Ecto neural progenitor cell (in vitro differentiated cells): ENCODE measurements around the gene NAV2.

Experiments
- DNase-seq: peaks from one replicate; pipeline ENCODE4 v3.0.0-alpha.2; 2018; ENCODE audit warnings: low spot score

NAV2 gene

GRCh38 chr11:19864141-19865140 is 151.8 kb downstream of the NAV2 start:
- no peak for DNase-seq

GRCh38 chr11:19866037-19866436 is 153.4 kb downstream of the NAV2 start:
- DNase-seq: no peak

DNA sequence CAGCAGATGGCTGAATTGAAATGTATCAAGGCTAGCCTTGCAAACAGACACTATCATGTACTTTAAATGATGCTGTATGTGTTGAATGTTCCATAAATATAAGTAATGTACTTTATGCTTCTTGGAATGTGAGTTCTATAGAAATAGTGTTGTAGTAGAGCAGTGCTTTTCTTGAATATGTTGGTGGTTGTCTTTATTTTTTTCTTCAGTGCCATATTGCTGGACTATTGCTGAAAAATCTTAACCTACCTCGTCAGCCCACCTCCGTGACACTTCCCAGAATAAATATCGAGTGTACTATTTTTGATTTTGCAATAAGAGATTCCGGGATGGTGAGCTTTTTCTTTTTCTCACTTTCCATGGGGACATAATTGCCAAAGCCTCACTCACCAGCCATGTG is 153.9 kb downstream of the NAV2 start:
- DNase-seq: no peak

DNA sequence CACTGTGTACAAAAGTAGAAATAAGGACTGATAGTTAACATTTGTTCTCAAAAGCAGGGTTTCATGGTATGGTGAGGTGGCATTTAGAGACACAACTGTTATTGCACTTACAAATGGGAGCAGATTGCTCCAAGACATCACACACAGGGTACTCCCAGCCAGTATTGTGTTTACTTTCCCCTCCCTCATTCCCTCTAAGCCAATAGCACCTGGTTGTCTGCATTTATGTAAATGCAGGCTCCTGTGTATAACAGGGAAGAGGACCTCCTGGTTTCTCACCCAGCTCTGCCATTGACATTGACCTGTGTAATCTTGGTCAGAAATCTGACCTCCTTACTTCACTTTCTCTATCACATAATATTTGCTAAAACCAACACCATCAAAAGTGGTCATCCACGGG is 154.4 kb downstream of the NAV2 start:
- DNase-seq: no peak

- DNase-seq: no peak
Observed at GRCh38 chr11:19868281-19868821, 155.7 kb downstream of the NAV2 start.

- DNase-seq: no peak
Observed at GRCh38 chr11:19868871-19869270, 156.2 kb downstream of the NAV2 start.

DNA sequence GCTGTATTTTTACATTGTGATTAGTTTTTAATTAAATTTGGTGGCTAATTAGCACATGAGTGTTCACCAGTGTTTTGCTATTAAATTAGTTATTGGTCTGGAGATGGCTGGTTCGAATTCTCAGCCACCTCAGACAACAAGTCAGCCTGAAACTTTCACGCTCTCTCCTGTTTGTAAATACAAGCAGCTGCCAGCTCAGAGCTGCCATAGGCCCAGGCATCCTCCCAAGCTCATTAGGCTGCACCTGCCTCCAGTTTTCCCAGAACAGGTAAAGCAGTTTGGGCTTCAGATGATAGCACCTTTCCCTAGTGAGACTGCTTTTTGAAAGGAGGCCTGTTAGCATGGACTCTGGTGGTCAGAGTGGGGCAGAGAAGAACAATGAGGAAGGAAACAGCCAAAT is 156.8 kb downstream of the NAV2 start:
- no peak for DNase-seq

DNA sequence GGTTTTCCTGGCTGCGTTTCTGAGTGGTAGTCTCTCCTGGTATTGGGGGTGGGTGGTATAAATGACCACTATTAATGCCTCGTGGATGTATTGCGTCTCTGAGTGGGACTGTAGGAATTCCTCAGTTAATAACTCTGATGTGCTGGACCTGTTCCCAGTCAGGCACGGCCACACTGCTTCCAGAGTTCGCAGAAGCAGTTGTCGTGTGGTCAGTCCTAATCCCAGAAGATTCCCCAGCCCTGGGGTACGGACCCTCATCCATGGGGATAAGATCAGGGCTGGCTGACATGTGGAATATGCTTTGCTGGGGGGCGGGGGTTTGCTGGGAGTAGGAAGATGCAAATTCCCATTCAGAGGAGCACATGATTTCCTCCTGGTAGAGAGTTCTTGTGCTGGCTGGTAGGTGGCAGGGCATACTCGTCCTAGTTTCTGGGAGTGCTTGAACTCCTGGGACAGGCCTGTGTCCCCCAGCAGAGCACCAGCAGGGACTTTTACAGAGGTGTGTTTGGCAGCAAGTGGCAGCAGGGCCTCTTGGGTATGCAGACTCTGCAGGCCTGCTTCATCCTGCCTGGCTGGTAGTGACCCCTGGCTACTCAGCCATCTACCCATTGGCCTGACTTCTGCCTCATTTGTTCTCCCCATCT is 157.4 kb downstream of the NAV2 start:
- no peak for DNase-seq

GRCh38 chr11:19871531-19871930 is 158.9 kb downstream of the NAV2 start:
- DNase-seq: no peak

DNA sequence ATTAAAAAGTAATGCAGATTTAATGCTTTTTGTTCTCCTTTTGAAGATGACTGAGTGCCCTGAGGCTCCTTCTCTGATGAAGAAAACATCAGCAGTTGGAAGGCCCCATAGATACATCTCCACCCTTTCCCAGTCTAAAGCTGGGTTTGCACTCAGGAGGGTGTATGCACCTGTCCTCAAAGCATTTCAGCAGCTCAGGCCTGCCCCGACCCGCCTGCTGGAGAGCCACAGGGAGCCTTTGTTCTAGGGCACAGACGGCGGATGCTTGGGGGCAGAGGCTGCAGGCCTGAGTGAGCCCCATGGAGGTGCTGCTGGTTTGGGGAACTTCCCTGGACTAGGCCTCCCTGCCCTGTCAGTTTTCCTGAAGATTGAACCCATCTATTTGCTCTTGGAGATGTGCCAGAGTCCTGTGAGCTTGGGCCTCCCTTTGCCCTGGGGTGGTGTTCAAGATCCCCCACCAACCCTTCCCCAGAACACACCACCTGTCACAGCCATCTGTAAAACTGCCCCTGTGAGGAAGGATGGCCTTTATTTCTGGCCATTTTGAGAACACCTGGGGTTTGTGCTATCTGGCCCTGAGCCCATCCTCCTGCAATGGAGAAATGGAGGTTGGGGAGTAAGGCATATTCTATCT is 160.0 kb downstream of the NAV2 start:
- no peak for DNase-seq

GRCh38 chr11:19873730-19874129 is 161.1 kb downstream of the NAV2 start:
- DNase-seq: no peak

- no peak for DNase-seq
Observed at GRCh38 chr11:19874266-19874665, 161.6 kb downstream of the NAV2 start.

- no peak for DNase-seq
Observed at GRCh38 chr11:19876750-19877149, 164.1 kb downstream of the NAV2 start.

DNA sequence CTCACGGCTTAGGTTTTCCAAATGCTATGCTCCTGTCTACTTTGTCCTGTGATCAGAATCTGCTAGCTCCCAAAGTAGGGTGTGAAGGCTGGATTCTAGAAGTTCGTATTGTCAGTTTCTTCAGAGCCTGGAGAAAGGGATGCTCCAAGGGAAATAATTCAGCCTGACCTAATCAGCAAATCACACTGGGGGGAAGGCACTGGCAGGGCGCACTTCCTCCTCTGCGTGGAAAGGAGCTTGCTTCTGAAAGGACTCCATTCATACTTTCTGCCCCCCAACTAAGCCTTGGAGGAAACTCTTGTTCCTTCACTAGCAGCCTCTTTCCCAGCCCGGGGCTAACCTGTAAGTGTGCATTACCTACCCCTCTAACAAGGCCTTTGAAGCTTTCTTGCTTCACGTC is 165.9 kb downstream of the NAV2 start:
- DNase-seq: no peak

DNA sequence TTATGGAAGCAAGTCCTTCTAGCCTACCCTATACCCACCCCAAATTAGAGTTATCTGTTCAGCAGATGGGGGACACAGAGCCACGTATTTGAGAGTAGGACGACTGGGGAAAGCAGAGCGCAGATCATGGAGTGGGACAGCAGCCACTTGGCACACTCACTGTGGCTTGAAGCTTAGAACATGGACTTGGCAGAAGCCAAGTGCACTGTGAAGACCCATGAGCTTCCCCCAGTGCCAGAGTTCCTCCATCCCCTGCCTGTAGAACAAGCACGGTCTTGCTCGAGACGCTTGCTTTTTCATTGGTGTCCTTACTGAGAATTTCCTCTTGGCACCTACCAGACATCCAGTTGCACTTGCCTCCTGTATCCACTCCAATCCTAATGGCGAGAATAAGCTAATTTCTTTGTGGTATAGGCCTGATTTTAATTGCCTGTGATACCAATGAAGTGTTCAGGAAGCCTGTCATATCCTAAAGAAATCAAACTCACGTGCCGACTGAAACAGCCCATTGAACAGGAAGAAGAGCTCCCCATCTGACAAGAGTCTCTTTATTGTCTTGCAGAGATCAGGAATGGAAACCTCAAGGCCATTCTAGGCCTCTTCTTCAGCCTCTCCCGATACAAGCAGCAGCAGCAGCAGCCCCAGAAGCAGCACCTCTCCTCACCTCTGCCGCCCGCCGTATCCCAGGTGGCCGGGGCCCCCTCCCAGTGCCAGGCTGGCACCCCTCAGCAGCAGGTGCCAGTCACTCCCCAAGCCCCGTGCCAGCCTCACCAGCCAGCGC is 166.9 kb downstream of the NAV2 start:
- DNase-seq: no peak

DNA sequence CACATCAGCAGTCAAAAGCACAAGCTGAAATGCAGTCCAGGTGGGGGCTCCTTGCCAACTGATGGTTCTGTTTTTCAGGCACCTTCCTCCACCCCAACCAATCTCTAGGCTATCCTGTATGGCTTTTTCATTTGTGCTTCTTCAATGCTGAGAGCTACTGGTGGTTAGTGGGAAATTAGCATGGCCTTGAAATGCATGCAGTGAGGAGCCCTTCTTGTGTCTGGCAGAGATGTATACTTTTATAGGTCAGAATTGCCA is 167.4 kb downstream of the NAV2 start:
- DNase-seq: no peak

GRCh38 chr11:19881177-19881576 is 168.5 kb downstream of the NAV2 start:
- DNase-seq: no peak

DNA sequence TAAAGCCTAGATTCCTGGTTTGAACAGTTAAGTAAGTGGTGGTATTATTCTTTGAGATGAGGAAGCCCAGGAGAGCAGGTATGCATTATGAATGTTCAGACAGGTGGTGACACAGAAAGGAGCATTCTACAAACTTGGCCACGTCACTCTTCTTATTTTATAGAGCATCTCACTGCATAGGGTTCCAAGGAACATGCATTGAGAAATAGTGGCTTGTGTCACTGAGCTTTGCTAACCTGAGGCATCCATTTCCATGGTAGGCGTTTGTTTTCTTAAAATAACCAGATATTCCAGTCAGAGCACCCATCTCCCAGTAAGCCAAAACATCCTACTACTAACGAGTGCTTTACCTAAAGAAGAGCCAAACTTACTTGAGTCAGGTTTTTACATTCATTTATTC is 169.7 kb downstream of the NAV2 start:
- DNase-seq: no peak

GRCh38 chr11:19886498-19886897 is 173.9 kb downstream of the NAV2 start:
- DNase-seq: no peak

DNA sequence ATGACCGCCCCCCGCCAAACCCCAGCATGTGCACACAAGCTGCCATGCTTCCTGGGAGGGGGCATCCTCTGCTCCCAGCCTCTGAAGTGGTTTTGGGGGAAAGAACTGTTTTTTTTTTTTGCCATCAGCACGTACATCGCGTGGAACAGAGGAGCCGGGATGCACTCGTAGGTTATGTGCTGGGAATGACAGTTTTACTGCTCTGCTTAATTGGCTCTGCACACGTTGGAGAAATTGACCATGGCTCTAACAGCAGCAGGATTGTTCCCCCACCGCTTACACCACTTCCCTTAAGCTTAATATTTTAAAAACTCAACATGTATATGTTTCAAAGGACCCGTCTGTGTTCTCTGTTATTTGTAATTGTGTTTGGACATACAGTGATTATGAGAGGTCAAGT is 175.2 kb downstream of the NAV2 start:
- DNase-seq: no peak

- no peak for DNase-seq
Observed at GRCh38 chr11:19889531-19889930, 176.9 kb downstream of the NAV2 start.

- no peak for DNase-seq
Observed at GRCh38 chr11:19890308-19890707, 177.7 kb downstream of the NAV2 start.
